GM12872 (cell line): ENCODE results near the gene SDCBP2.
A peak's percentile ranks its signal among the peaks of the same experiment; 100 is the strongest.

Experiments
- CTCF ChIP-seq: IDR thresholded peaks from 3 replicates; pipeline ENCODE4 v1.5.1; 2011; ENCODE audit warnings: low read depth, mild to moderate bottlenecking, low read length, moderate library complexity; ENCODE audit not compliant: insufficient read depth

Gene SDCBP2

GRCh38 chr20:1313236-1313964 lies 15.5 kb downstream of the SDCBP2 start:
- peak; percentile 91 for TF ChIP-seq CTCF

- no peak for TF ChIP-seq CTCF
These were observed 16.1 kb downstream of the SDCBP2 start for GRCh38 chr20:1312904-1313235.

GRCh38 chr20:1312308-1312707 lies 16.6 kb downstream of the SDCBP2 start:
- TF ChIP-seq CTCF, result no peak

- TF ChIP-seq CTCF, result no peak
These were observed 18.3 kb downstream of the SDCBP2 start for GRCh38 chr20:1310506-1311190.

GRCh38 chr20:1310071-1310470 lies 18.9 kb downstream of the SDCBP2 start:
- no peak for TF ChIP-seq CTCF

GRCh38 chr20:1309439-1309847 lies 19.5 kb downstream of the SDCBP2 start:
- TF ChIP-seq CTCF, result no peak

GRCh38 chr20:1308702-1309095 lies 20.2 kb downstream of the SDCBP2 start:
- TF ChIP-seq CTCF, result no peak
